HCT116 (cell line): ENCODE measurements around the gene APBA2. TPM values are rescaled to one million over a fixed set of nuclear protein-coding genes. Genes with fewer than 3 reads are reported as not detected.

ENCODE experiments used
- ATAC-seq: fragments of 200-7000 bp; cut with Tn5 transposase; 2 replicates; pipeline ENCODE4 v1.9.1; 2020; ENCODE audit warnings: mild to moderate bottlenecking, moderate library complexity
- BruUV-seq: library from RNA; stranded (reverse); fragments of 400-500 nt; replicated peaks from 2 replicates; lab custom pipeline; 2021; lab: Mats Ljungman, UMichigan
- CTCF ChIA-PET: fragments of 300-600 bp; sonication (Branson Sonifier 250); formaldehyde crosslinking; loops from one replicate; lab custom pipeline; 2021; ENCODE audit warnings: antibody characterized with exemption; lab: Charles Lee
- POLR2A ChIA-PET: fragments of 300-600, 350-600 bp; sonication (Branson Sonifier 250); formaldehyde crosslinking; loops from one replicate; lab custom pipeline; 2021; ENCODE audit warnings: antibody characterized with exemption; lab: Charles Lee
- RAD21 ChIA-PET, 2 experiments: fragments of 300-600 bp; sonication (Branson Sonifier 250); formaldehyde crosslinking; loops; one replicate each; lab custom pipeline; 2023; ENCODE audit warnings: low total read pairs in 2 of 2; ENCODE audit not compliant: uncharacterized antibody in 2 of 2, unreplicated experiment in 2 of 2, low non-redundant PET in 1 of 2; lab: Charles Lee
- DNase-seq: peaks from one replicate; pipeline ENCODE4 v3.0.0-alpha.2; 2010; ENCODE audit warnings: low read depth, low spot score
- H2AFZ ChIP-seq: fragments of 200-600 bp; shearing (Covaris generic), sonication (generic); 2 replicates; pipeline ENCODE4 v1.6.1; 2017; ENCODE audit warnings: low read depth, mixed run types, mixed read lengths, antibody characterized with exemption, low read length; ENCODE audit not compliant: poor library complexity, severe bottlenecking
- H3K27ac ChIP-seq: 2 replicates; pipeline ENCODE4 v1.5.1; 2012; ENCODE audit warnings: low read depth, low read length
- H3K27me3 ChIP-seq: fragments of 200-600 bp; sonication (generic); 2 replicates; pipeline ENCODE4 v1.6.1; 2016; ENCODE audit warnings: mixed run types, low read length, mixed read lengths; ENCODE audit not compliant: insufficient read depth
- H3K36me3 ChIP-seq, 2 experiments: fragments of 200-500 bp in 1 of 2; fragments of 200-600 bp in 1 of 2; sonication (Bioruptor generic) in 1 of 2; sonication (generic) in 1 of 2; 2 replicates each; pipeline versions ENCODE4 v1.5.1 to v1.6.1; 2014 to 2016; ENCODE audit warnings: low read length in 2 of 2, inconsistent platforms in 1 of 2, mixed read lengths in 1 of 2, mixed run types in 1 of 2; ENCODE audit not compliant: insufficient read depth in 2 of 2, control insufficient read depth in 1 of 2
- H3K4me1 ChIP-seq, 2 experiments: fragments of 200-600 bp in 1 of 2; sonication (generic) in 1 of 2; 2 replicates each; pipeline versions ENCODE4 v1.5.1 to v1.6.1; 2012 to 2017; ENCODE audit warnings: low read length in 2 of 2, inconsistent platforms in 1 of 2, mild to moderate bottlenecking in 1 of 2, mixed read lengths in 1 of 2, mixed run types in 1 of 2, moderate library complexity in 1 of 2; ENCODE audit not compliant: insufficient read depth in 2 of 2, control insufficient read depth in 1 of 2
- H3K4me2 ChIP-seq: fragments of 200-600 bp; sonication (generic); 2 replicates; pipeline ENCODE4 v1.6.1; 2017; ENCODE audit warnings: mixed run types, low read length, mixed read lengths
- H3K4me3 ChIP-seq, 2 experiments: fragments of 200-600 bp in 1 of 2; sonication (generic) in 1 of 2; replicated peaks in 1 of 2; 2 replicates each; pipeline ENCODE4 v1.5.1; 2011 to 2016; ENCODE audit warnings: low read length in 2 of 2, control low read depth in 1 of 2, low read depth in 1 of 2, mild to moderate bottlenecking in 1 of 2, mixed read lengths in 1 of 2, mixed run types in 1 of 2
- H3K79me2 ChIP-seq: fragments of 200-600 bp; sonication (generic); 2 replicates; pipeline ENCODE4 v1.6.1; 2017; ENCODE audit warnings: mild to moderate bottlenecking, mixed run types, low read length, moderate library complexity, mixed read lengths; ENCODE audit not compliant: insufficient read depth
- H3K9ac ChIP-seq: fragments of 200-600 bp; sonication (generic); 2 replicates; pipeline ENCODE4 v1.6.1; 2016; ENCODE audit warnings: low read length, mixed read lengths
- H3K9me2 ChIP-seq: fragments of 200-600 bp; sonication (generic), shearing (Covaris generic); 2 replicates; pipeline ENCODE4 v1.6.1; 2017; ENCODE audit warnings: mixed run types, mild to moderate bottlenecking, moderate library complexity; ENCODE audit not compliant: insufficient read depth
- H3K9me3 ChIP-seq, 2 experiments: fragments of 200-500 bp in 1 of 2; fragments of 200-600 bp in 1 of 2; sonication (Bioruptor generic) in 1 of 2; sonication (generic) in 1 of 2; 2 replicates each; pipeline ENCODE4 v1.6.1; 2014 to 2017; ENCODE audit warnings: low read length in 2 of 2, mixed read lengths in 2 of 2, inconsistent platforms in 1 of 2, low read depth in 1 of 2, mild to moderate bottlenecking in 1 of 2, mixed run types in 1 of 2, moderate library complexity in 1 of 2; ENCODE audit not compliant: control insufficient read depth in 1 of 2, insufficient read depth in 1 of 2
- H4K20me1 ChIP-seq: fragments of 200-600 bp; sonication (generic), shearing (Covaris generic); 2 replicates; pipeline ENCODE4 v1.6.1; 2017; ENCODE audit warnings: mixed run types, mild to moderate bottlenecking, moderate library complexity; ENCODE audit not compliant: insufficient read depth
- CBX3 ChIP-seq: IDR thresholded peaks from 2 replicates; pipeline ENCODE4 v1.6.1; 2012; ENCODE audit warnings: low read depth
- CEBPB ChIP-seq: IDR thresholded peaks from 2 replicates; pipeline ENCODE4 v1.6.1; 2012; ENCODE audit warnings: low read depth
- CTCF ChIP-seq, 3 experiments: fragments of 200-600 bp in 1 of 3; sonication (generic) in 1 of 3; IDR thresholded peaks in 2 of 3; conservative IDR thresholded peaks in 1 of 3; 2 replicates each; pipeline ENCODE4 v1.5.1; 2012 to 2017; ENCODE audit warnings: low read depth in 2 of 3, low read length in 2 of 3, antibody characterized with exemption in 1 of 3, borderline replicate concordance in 1 of 3, control low read depth in 1 of 3, mild to moderate bottlenecking in 1 of 3, mixed read lengths in 1 of 3, mixed run types in 1 of 3, moderate library complexity in 1 of 3; ENCODE audit not compliant: insufficient read depth in 1 of 3
- ELF1 ChIP-seq: IDR thresholded peaks from 2 replicates; pipeline ENCODE4 v1.6.1; 2012; ENCODE audit warnings: low read depth, borderline replicate concordance
- FOSL1 ChIP-seq: IDR thresholded peaks from 2 replicates; pipeline ENCODE4 v1.6.1; 2012; ENCODE audit warnings: low read depth
- JUND ChIP-seq: IDR thresholded peaks from 2 replicates; pipeline ENCODE4 v1.6.1; 2012
- POLR2AphosphoS5 ChIP-seq: IDR thresholded peaks from 2 replicates; pipeline ENCODE4 v1.6.1; 2011; ENCODE audit warnings: mild to moderate bottlenecking, low read depth, low read length, moderate library complexity
- RAD21 ChIP-seq: IDR thresholded peaks from 2 replicates; pipeline ENCODE4 v1.6.1; 2012; ENCODE audit warnings: low read depth, mild to moderate bottlenecking
- REST ChIP-seq: IDR thresholded peaks from 2 replicates; pipeline ENCODE4 v1.6.1; 2012; ENCODE audit warnings: low read depth
- SIN3A ChIP-seq: IDR thresholded peaks from 2 replicates; pipeline ENCODE4 v1.6.1; 2012; ENCODE audit warnings: low read depth
- SP1 ChIP-seq: IDR thresholded peaks from 2 replicates; pipeline ENCODE4 v1.6.1; 2012; ENCODE audit warnings: low read depth
- ZNF274 ChIP-seq: fragments of 200-500 bp; sonication (Bioruptor generic); IDR thresholded peaks from 2 replicates; pipeline ENCODE4 v1.6.1; 2014; ENCODE audit warnings: mild to moderate bottlenecking, low read depth, low read length, inconsistent platforms
- intact Hi-C: fragments of 100-400 bp; cut with micrococcal nuclease; formaldehyde crosslinking; loops from 2 replicates; pipeline ENCODE4 v1.10.0; 2022
- total RNA-seq: library from RNA; stranded (reverse); gene quantifications from one replicate; pipeline ENCODE4 v1.2.1, GENCODE V29; 2021; ENCODE audit not compliant: unreplicated experiment

Gene APBA2
- total RNA-seq, 1 experiment from 2014 or later = 0.47 TPM

- DNase-seq (no peak), ATAC-seq (peak; percentile 50; the same call in 1 of the 2 replicates)
- ChIA-PET RAD21 (no interaction called here), POLR2A (no interaction called here), CTCF (interaction anchor here (1.0 to 5.1 kb wide), 7 partner anchors 9 to 964 kb away, joined by 3 to 30 read pairs (median 5); no protein-coding TSS in a partner anchor)
- Histone ChIP-seq H3K27ac (no peak overlapping the region), H3K36me3 (no peaks in the 10 kb centered on the region), H4K20me1 (no peaks in the 10 kb centered on the region), H3K9ac (no peak overlapping the region), H3K27me3 (no peaks in the 10 kb centered on the region), H3K9me3 (no peaks in the 10 kb centered on the region), H2AFZ (no peak overlapping the region), H3K4me2 (no peak overlapping the region), H3K4me3 (no peak overlapping the region), H3K79me2 (no peaks in the 10 kb centered on the region), H3K4me1 (no peaks in the 10 kb centered on the region), H3K9me2 (no peaks in the 10 kb centered on the region)
- intact Hi-C loops = loop anchor here (5.0 kb wide), 1 partner anchor 93 kb away; no protein-coding TSS in a partner anchor
- TF ChIP-seq SP1 = no peak
- TF ChIP-seq ZNF274 = no peak
- no TSS peak for BruUV-seq
These were observed 204.2 kb downstream of the APBA2 start for GRCh38 chr15:29089731-29090616.

DNA sequence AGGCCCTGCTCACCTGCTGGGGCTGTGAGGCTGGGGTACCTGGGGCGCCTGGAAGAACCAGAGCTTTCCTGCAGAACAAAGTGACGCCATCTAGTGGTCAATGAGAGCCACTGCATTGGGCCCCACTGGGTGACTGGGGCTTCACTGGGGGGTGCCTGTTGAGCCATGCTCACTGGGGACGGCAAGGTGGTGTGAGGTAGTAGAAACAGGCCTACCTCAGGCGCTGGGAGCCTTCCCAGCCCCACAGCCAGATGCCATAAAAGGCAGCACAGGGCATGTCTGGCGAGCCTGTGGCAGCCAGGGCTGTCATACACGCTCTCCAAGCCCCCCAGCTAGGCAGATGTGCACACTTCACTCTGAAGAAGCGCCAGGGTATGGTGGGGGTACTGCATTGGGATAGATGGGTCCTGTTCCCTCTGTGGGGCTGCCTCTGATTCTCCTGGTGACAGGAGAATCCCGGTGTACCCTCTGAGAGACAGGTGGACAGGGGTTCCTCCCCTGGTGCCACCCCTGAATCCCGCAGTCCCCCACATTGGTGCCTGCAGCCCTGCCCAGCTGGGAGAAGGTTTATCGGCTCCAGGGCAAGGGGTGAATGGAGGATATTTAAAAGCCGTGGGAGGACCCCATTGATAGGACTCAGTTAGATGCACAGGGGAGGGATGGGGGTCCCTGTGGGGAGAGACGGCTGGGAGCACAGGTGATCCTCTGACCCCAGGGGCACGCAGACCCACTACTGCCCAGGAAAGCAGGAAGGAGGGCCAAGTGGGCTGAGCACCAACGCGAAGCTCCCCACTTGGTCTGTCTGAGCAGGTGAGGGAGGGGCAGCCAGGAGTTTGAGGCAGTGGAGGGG lies 205.1 kb downstream of the APBA2 start:
- intact Hi-C loops = loop anchor here (5.0 kb wide), 1 partner anchor 94 kb away; no protein-coding TSS in a partner anchor
- BruUV-seq = no TSS peak
- ChIA-PET RAD21 (no interaction called here), CTCF (interaction anchor here (1.0 to 5.1 kb wide), 7 partner anchors 9 to 965 kb away, joined by 3 to 30 read pairs (median 5); no protein-coding TSS in a partner anchor), POLR2A (no interaction called here)
- Histone ChIP-seq H3K36me3 (no peaks in the 10 kb centered on the region), H4K20me1 (no peaks in the 10 kb centered on the region), H3K4me2 (no peak overlapping the region), H3K9ac (no peak overlapping the region), H3K79me2 (no peaks in the 10 kb centered on the region), H2AFZ (no peak overlapping the region), H3K9me2 (no peaks in the 10 kb centered on the region), H3K27me3 (no peaks in the 10 kb centered on the region), H3K9me3 (no peaks in the 10 kb centered on the region), H3K4me3 (no peak overlapping the region), H3K27ac (no peak overlapping the region), H3K4me1 (no peaks in the 10 kb centered on the region)
- DNase-seq (peak; percentile 12), ATAC-seq (peak; percentile 91)
- TF ChIP-seq POLR2AphosphoS5 (no peak), SIN3A (no peak), FOSL1 (no peak), JUND (no peak), ELF1 (no peak), CEBPB (no peak), CBX3 (no peak), CTCF (IDR thresholded peaks at IDR 0.05 in 2 of 3, conservative IDR thresholded peaks at IDR 0.05 in 1 of 3; ENCODE audit: borderline replicate concordance in 1 of 3, insufficient read depth in 1 of 3, low read depth in 2 of 3, low read length in 2 of 3) (peak; percentile 23 to 97 (median 89); a peak in 5 of 6 replicates), RAD21 (peak; percentile 40; the same call in 1 of the 2 replicates), REST (no peak)
